Measurements from ENCODE around the gene HES7. TPM values are rescaled to one million over a fixed set of nuclear protein-coding genes. Genes with fewer than 3 reads are reported as not detected.
A peak's percentile ranks its signal among the peaks of the same experiment; 100 is the strongest.

Gene HES7
- total RNA-seq, 1 experiment from 2014 or later = 0.28 TPM

- Mint-ChIP-seq H3K27me3 (ENCODE audit: unreplicated experiment) (no peaks in the 10 kb centered on the region), H3K27ac (ENCODE audit: unreplicated experiment) (no peak within 1 kb of the TSS), H3K36me3 (ENCODE audit: insufficient read depth, unreplicated experiment) (peaks cover 40% of the 10 kb centered on the region), H3K4me3 (ENCODE audit: low read depth, unreplicated experiment) (peak within 1 kb of the TSS; percentile 76), H3K9me3 (ENCODE audit: low read depth, unreplicated experiment) (no peaks in the 10 kb centered on the region), H3K4me1 (ENCODE audit: low read depth, unreplicated experiment) (no peaks in the 10 kb centered on the region)
- intact Hi-C loops (cut with micrococcal nuclease; ENCODE audit: unreplicated experiment) = no loop called here
- TF ChIP-seq CTCF (IDR thresholded peaks at IDR 0.05; ENCODE audit: unreplicated experiment) = no peak
- CTCF ChIA-PET = no interaction called here
- BruUV-seq (replicated peaks) = no TSS peak
- peak; percentile 73 for DNase-seq
These were observed 38.5 kb upstream of the HES7 start, which contains the start of gene VAMP2 for GRCh38 chr17:8162233-8162996. VAMP2 (minus strand) TSS chr17:8162948; CDS start chr17:8162879, 69 bp downstream.

GRCh38 chr17:8161289-8162232, 37.7 kb upstream of the HES7 start:
- intact Hi-C loops (cut with micrococcal nuclease; ENCODE audit: unreplicated experiment) = no loop called here
- Mint-ChIP-seq H3K9me3 (ENCODE audit: low read depth, unreplicated experiment) (no peaks in the 10 kb centered on the region), H3K4me1 (ENCODE audit: low read depth, unreplicated experiment) (no peaks in the 10 kb centered on the region), H3K27ac (ENCODE audit: unreplicated experiment) (no peak overlapping the region), H3K4me3 (ENCODE audit: low read depth, unreplicated experiment) (peak overlapping the region; percentile 76), H3K27me3 (ENCODE audit: unreplicated experiment) (no peaks in the 10 kb centered on the region), H3K36me3 (ENCODE audit: insufficient read depth, unreplicated experiment) (peaks cover 40% of the 10 kb centered on the region)
- CTCF ChIA-PET = no interaction called here
- no peak for TF ChIP-seq CTCF (IDR thresholded peaks at IDR 0.05; ENCODE audit: unreplicated experiment)
- DNase-seq = no peak
- BruUV-seq (replicated peaks) = no TSS peak

GRCh38 chr17:8160741-8161221, 36.9 kb upstream of the HES7 start:
- DNase-seq = no peak
- Mint-ChIP-seq H3K4me1 (ENCODE audit: low read depth, unreplicated experiment) (no peaks in the 10 kb centered on the region), H3K27ac (ENCODE audit: unreplicated experiment) (no peak overlapping the region), H3K4me3 (ENCODE audit: low read depth, unreplicated experiment) (peak overlapping the region; percentile 23), H3K36me3 (ENCODE audit: insufficient read depth, unreplicated experiment) (peaks cover 40% of the 10 kb centered on the region), H3K9me3 (ENCODE audit: low read depth, unreplicated experiment) (no peaks in the 10 kb centered on the region), H3K27me3 (ENCODE audit: unreplicated experiment) (no peaks in the 10 kb centered on the region)
- BruUV-seq (replicated peaks) = no TSS peak
- intact Hi-C loops (cut with micrococcal nuclease; ENCODE audit: unreplicated experiment) = no loop called here
- CTCF ChIA-PET = no interaction called here
- no peak for TF ChIP-seq CTCF (IDR thresholded peaks at IDR 0.05; ENCODE audit: unreplicated experiment)

GRCh38 chr17:8160224-8160577, 36.3 kb upstream of the HES7 start:
- CTCF ChIA-PET = no interaction called here
- no peak overlapping the region for H3K27ac Mint-ChIP-seq (ENCODE audit: unreplicated experiment)
- no peaks in the 10 kb centered on the region for H3K4me1 Mint-ChIP-seq (ENCODE audit: low read depth, unreplicated experiment)
- BruUV-seq (replicated peaks) = no TSS peak
- peaks cover 40% of the 10 kb centered on the region for H3K36me3 Mint-ChIP-seq (ENCODE audit: insufficient read depth, unreplicated experiment)
- DNase-seq = no peak
- H3K9me3 Mint-ChIP-seq (ENCODE audit: low read depth, unreplicated experiment) = no peaks in the 10 kb centered on the region
- TF ChIP-seq CTCF (IDR thresholded peaks at IDR 0.05; ENCODE audit: unreplicated experiment) = no peak
- intact Hi-C loops (cut with micrococcal nuclease; ENCODE audit: unreplicated experiment) = no loop called here
- peak overlapping the region; percentile 23 for H3K4me3 Mint-ChIP-seq (ENCODE audit: low read depth, unreplicated experiment)
- no peaks in the 10 kb centered on the region for H3K27me3 Mint-ChIP-seq (ENCODE audit: unreplicated experiment)

Measured in Calu3 (cell line).